ENCODE data around the gene SLA2.

The SLA2 gene

GRCh38 chr20:36607586-36608387 lies 38.2 kb downstream of the SLA2 start:
- DNase-seq (ENCODE audit: low spot score) = peak; percentile 61

GRCh38 chr20:36606158-36607066 lies 39.6 kb downstream of the SLA2 start:
- no peak for DNase-seq (ENCODE audit: low spot score)

GRCh38 chr20:36605399-36606157 lies 40.4 kb downstream of the SLA2 start, which contains the start of gene RAB5IF:
TSS of gene RAB5IF (plus strand) at chr20:36605779. CDS start at chr20:36605952, 173 bp downstream.
- DNase-seq (ENCODE audit: low spot score) = peak; percentile 99

- DNase-seq (ENCODE audit: low spot score) = no peak
These were observed 41.0 kb downstream of the SLA2 start for GRCh38 chr20:36604952-36605398.

GRCh38 chr20:36601540-36601939 lies 44.5 kb downstream of the SLA2 start:
- DNase-seq (ENCODE audit: low spot score) = no peak

- DNase-seq (ENCODE audit: low spot score) = no peak
These were observed 46.1 kb downstream of the SLA2 start for GRCh38 chr20:36599912-36600345.

GRCh38 chr20:36593347-36593929 lies 52.6 kb downstream of the SLA2 start:
- DNase-seq (ENCODE audit: low spot score) = no peak

GRCh38 chr20:36591854-36592641 lies 53.9 kb downstream of the SLA2 start:
- DNase-seq (ENCODE audit: low spot score) = peak; percentile 59

GRCh38 chr20:36591281-36591680 lies 54.7 kb downstream of the SLA2 start:
- DNase-seq (ENCODE audit: low spot score) = no peak

GRCh38 chr20:36587388-36588070 lies 58.5 kb downstream of the SLA2 start:
- no peak for DNase-seq (ENCODE audit: low spot score)

GRCh38 chr20:36585410-36586125 lies 60.4 kb downstream of the SLA2 start:
- no peak for DNase-seq (ENCODE audit: low spot score)

- no peak for DNase-seq (ENCODE audit: low spot score)
These were observed 61.9 kb downstream of the SLA2 start for GRCh38 chr20:36584018-36584481.

- DNase-seq (ENCODE audit: low spot score) = no peak
These were observed 63.2 kb downstream of the SLA2 start for GRCh38 chr20:36582821-36583220.

GRCh38 chr20:36582322-36582721 lies 63.7 kb downstream of the SLA2 start:
- DNase-seq (ENCODE audit: low spot score) = no peak

GRCh38 chr20:36579996-36580545 lies 65.9 kb downstream of the SLA2 start:
- no peak for DNase-seq (ENCODE audit: low spot score)

- no peak for DNase-seq (ENCODE audit: low spot score)
These were observed 67.5 kb downstream of the SLA2 start for GRCh38 chr20:36578356-36579041.

- no peak for DNase-seq (ENCODE audit: low spot score)
These were observed 69.9 kb downstream of the SLA2 start for GRCh38 chr20:36576081-36576445.

GRCh38 chr20:36574366-36575135 lies 71.4 kb downstream of the SLA2 start:
- DNase-seq (ENCODE audit: low spot score) = peak; percentile 75
